Upper lobe of left lung (tissue), 6 donors: Measurements from ENCODE around the gene BNC2. TPM values are rescaled to one million over a fixed set of nuclear protein-coding genes. Genes with fewer than 3 reads are reported as not detected.

Experiments used
- ATAC-seq, 2 donors: fragments of 200-7000 bp; cut with Tn5 transposase; one replicate each; pipeline ENCODE4 v1.9.1; 2022; ENCODE audit warnings: mild to moderate bottlenecking in 2 of 2, moderate library complexity in 2 of 2; ENCODE audit not compliant: low FRiP score in 2 of 2
- DNase-seq, 2 donors: peaks; one replicate each; pipeline ENCODE4 v3.0.0-alpha.2; 2019 to 2020
- H3K27ac ChIP-seq, 4 donors: fragments of 200-600 bp; sonication (generic); one replicate each; pipeline ENCODE4 v1.5.1; 2016 to 2019
- H3K27me3 ChIP-seq, 4 donors: fragments of 200-600 bp; sonication (generic); one replicate each; pipeline ENCODE4 v1.5.1; 2017 to 2019
- H3K36me3 ChIP-seq, 4 donors: fragments of 200-600 bp; sonication (generic); one replicate each; pipeline ENCODE4 v1.5.1; 2016 to 2019
- H3K4me1 ChIP-seq, 4 donors: fragments of 200-600 bp; sonication (generic); one replicate each; pipeline ENCODE4 v1.5.1; 2018 to 2019
- H3K4me3 ChIP-seq, 4 donors: fragments of 200-600 bp; sonication (generic); one replicate each; pipeline ENCODE4 v1.5.1; 2017 to 2019; ENCODE audit warnings: mild to moderate bottlenecking in 2 of 4, moderate library complexity in 1 of 4
- H3K9me3 ChIP-seq, 4 donors: fragments of 200-600 bp; sonication (generic); one replicate each; pipeline ENCODE4 v1.5.1; 2018 to 2019
- CTCF ChIP-seq, 6 experiments: fragments of 450-650 bp in 4 of 6; fragments of 200-600 bp in 2 of 6; sonication (generic) in 2 of 6; IDR thresholded peaks; one replicate each; pipeline ENCODE4 v1.5.1; 2016 to 2019; ENCODE audit warnings: antibody characterized with exemption in 6 of 6
- EP300 ChIP-seq, 4 donors: sonication (generic); formaldehyde crosslinking; IDR thresholded peaks; one replicate each; pipeline ENCODE4 v1.5.1; 2017; ENCODE audit warnings: antibody characterized with exemption in 4 of 4, control low read depth in 2 of 4
- POLR2A ChIP-seq, 4 donors: fragments of 450-650 bp; IDR thresholded peaks; one replicate each; pipeline ENCODE4 v1.5.1; 2016 to 2017; ENCODE audit warnings: antibody characterized with exemption in 4 of 4, mild to moderate bottlenecking in 2 of 4
- POLR2AphosphoS5 ChIP-seq, 2 donors: sonication (generic); formaldehyde crosslinking; IDR thresholded peaks; one replicate each; pipeline ENCODE4 v1.5.1; 2017; ENCODE audit warnings: antibody characterized with exemption in 2 of 2
- WGBS, 2 donors: methylation state at CpG; one replicate each; pipeline ENCODE4 v1.1.5; 2017 to 2018; 5-methylcytosine and 5-hydroxymethylcytosine counted together
- total RNA-seq, 6 donors: library from RNA; depleted of rRNA in 4 of 6; stranded (reverse); fragments of >200 nt in 4 of 6; gene quantifications; one replicate each; pipeline versions ENCODE4 v1.1.0 to v1.2.1, GENCODE V29; 2016 to 2021
- donor health status: DM: no; HTN: no; CAD: no; lungs with moderate emphysema.
- donor health status: DM: no; HTN: yes; CAD: no; lungs with severe emphysema.

Gene BNC2
- total RNA-seq, 6 donors from 2014 or later: 4.6 to 21.7 (median 10.7) TPM

- WGBS, 2 donors: 66 to 76% methylated on average over 8 of the region's 8 CpGs
- H3K36me3 ChIP-seq: no peaks in the 10 kb centered on the region
- no peak overlapping the region for H3K27ac ChIP-seq
- TF ChIP-seq POLR2A (IDR thresholded peaks at IDR 0.05) (no peak), POLR2AphosphoS5 (IDR thresholded peaks at IDR 0.05) (no peak), CTCF (IDR thresholded peaks at IDR 0.05) (no peak), EP300 (IDR thresholded peaks at IDR 0.05) (no peak)
- no peaks in the 10 kb centered on the region for H3K9me3 ChIP-seq
- DNase-seq: no peak
- no peaks in the 10 kb centered on the region for H3K27me3 ChIP-seq
- H3K4me3 ChIP-seq: no peak overlapping the region
- no peak for ATAC-seq
- no peaks in the 10 kb centered on the region for H3K4me1 ChIP-seq
These were observed 444.8 kb downstream of the BNC2 start for GRCh38 chr9:16425562-16426231.

- TF ChIP-seq EP300 (IDR thresholded peaks at IDR 0.05): no peak
- no peak for TF ChIP-seq POLR2A (IDR thresholded peaks at IDR 0.05)
- no peak for TF ChIP-seq POLR2AphosphoS5 (IDR thresholded peaks at IDR 0.05)
- no peak for TF ChIP-seq CTCF (IDR thresholded peaks at IDR 0.05)
- Histone ChIP-seq H3K4me1 (no peaks in the 10 kb centered on the region), H3K27ac (no peak overlapping the region), H3K27me3 (no peaks in the 10 kb centered on the region), H3K36me3 (no peaks in the 10 kb centered on the region), H3K9me3 (no peaks in the 10 kb centered on the region), H3K4me3 (no peak overlapping the region)
- ATAC-seq (no peak), DNase-seq (no peak)
- 92 to 94% methylated on average over 5 of the region's 5 CpGs for WGBS, 2 donors
These were observed 448.4 kb downstream of the BNC2 start for GRCh38 chr9:16422114-16422513.

GRCh38 chr9:16421532-16421931, 448.9 kb downstream of the BNC2 start:
- no peaks in the 10 kb centered on the region for H3K36me3 ChIP-seq

GRCh38 chr9:16419124-16419523, 451.3 kb downstream of the BNC2 start:
- TF ChIP-seq EP300 (IDR thresholded peaks at IDR 0.05) (no peak), CTCF (IDR thresholded peaks at IDR 0.05) (no peak), POLR2A (IDR thresholded peaks at IDR 0.05) (no peak), POLR2AphosphoS5 (IDR thresholded peaks at IDR 0.05) (no peak)
- no peak for ATAC-seq

More at GRCh38 chr9:16421532-16421931, 448.9 kb downstream of the BNC2 start:
- no peak for TF ChIP-seq EP300 (IDR thresholded peaks at IDR 0.05)
- TF ChIP-seq POLR2A (IDR thresholded peaks at IDR 0.05): no peak
- TF ChIP-seq POLR2AphosphoS5 (IDR thresholded peaks at IDR 0.05): no peak
- no peak for TF ChIP-seq CTCF (IDR thresholded peaks at IDR 0.05)
- no peak for DNase-seq
- H3K4me1 ChIP-seq: no peaks in the 10 kb centered on the region
- WGBS, 2 donors: 73 to 81% methylated on average over 7 of the region's 7 CpGs
- H3K4me3 ChIP-seq: no peak overlapping the region
- H3K27me3 ChIP-seq: no peaks in the 10 kb centered on the region
- ATAC-seq: peak in 1 of 2 donors; percentile 28
- H3K27ac ChIP-seq: no peak overlapping the region
- H3K9me3 ChIP-seq: no peaks in the 10 kb centered on the region

GRCh38 chr9:16418721-16419120, 451.7 kb downstream of the BNC2 start:
- no peak overlapping the region for H3K27ac ChIP-seq
- ATAC-seq: no peak
- peaks cover 0 to 3% (median 0%) of the 10 kb centered on the region in 4 donors for H3K4me1 ChIP-seq
- no peaks in the 10 kb centered on the region for H3K27me3 ChIP-seq
- 86 to 88% methylated on average over 6 of the region's 6 CpGs for WGBS, 2 donors
- DNase-seq: no peak
- TF ChIP-seq POLR2A (IDR thresholded peaks at IDR 0.05) (no peak), POLR2AphosphoS5 (IDR thresholded peaks at IDR 0.05) (no peak), CTCF (IDR thresholded peaks at IDR 0.05) (no peak), EP300 (IDR thresholded peaks at IDR 0.05) (no peak)
- H3K4me3 ChIP-seq: no peak overlapping the region
- H3K9me3 ChIP-seq: no peaks in the 10 kb centered on the region
- H3K36me3 ChIP-seq: no peaks in the 10 kb centered on the region

More at GRCh38 chr9:16419124-16419523, 451.3 kb downstream of the BNC2 start:
- WGBS, 2 donors: 97 to 100% methylated on average over 3 to 12 of the region's 12 CpGs
- peak in 1 of 2 donors; percentile 42 for DNase-seq
- Histone ChIP-seq H3K27me3 (no peaks in the 10 kb centered on the region), H3K27ac (no peak overlapping the region), H3K9me3 (no peaks in the 10 kb centered on the region), H3K36me3 (no peaks in the 10 kb centered on the region), H3K4me3 (no peak overlapping the region), H3K4me1 (peaks cover 0 to 2% (median 0%) of the 10 kb centered on the region in 4 donors)
